Parietal lobe (tissue), 1 donor: ENCODE data around the gene RASGEF1C. TPM values are rescaled to one million over a fixed set of nuclear protein-coding genes. Genes with fewer than 3 reads are reported as not detected.

Source experiments
- total RNA-seq: library from RNA; depleted of rRNA; stranded (reverse); fragments of >200 nt; gene quantifications from one replicate; pipeline ENCODE4 v1.2.3, GENCODE V29; 2014

RASGEF1C gene
- total RNA-seq, result 33.8 TPM

GRCh38 chr5:180209137-180209581, at the start of gene RASGEF1C:
TSS of gene RASGEF1C (minus strand) at chr5:180209211. CDS start at chr5:180138052, 71,159 bp downstream.

GRCh38 chr5:180071531-180072255, 137.3 kb downstream of the RASGEF1C start, which contains the start of gene RNF130:
TSS of gene RNF130 (minus strand) at chr5:180071759. CDS start at chr5:180071702, 57 bp downstream.

Other genes starting within 250 kb of the RASGEF1C start
- gene RNF130, start 137.5 kb downstream of the RASGEF1C start, total RNA-seq, result 191 TPM
- 92.6 TPM for gene MAPK9, start 82.9 kb upstream of the RASGEF1C start, total RNA-seq
- 18.5 TPM for gene GFPT2, start 144.1 kb upstream of the RASGEF1C start, total RNA-seq